ENCODE results near the gene PTBP1. TPM values are rescaled to one million over a fixed set of nuclear protein-coding genes. Genes with fewer than 3 reads are reported as not detected.
A peak's percentile ranks its signal among the peaks of the same experiment; 100 is the strongest.

The PTBP1 gene
- total RNA-seq, 1 donor from 2014 or later = 674 TPM

GRCh38 chr19:805600-806550, 8.6 kb downstream of the PTBP1 start:
- Mint-ChIP-seq H3K9me3 (no peaks in the 10 kb centered on the region), H3K27me3 (ENCODE audit: low read depth) (peaks cover 12% of the 10 kb centered on the region), H3K36me3 (ENCODE audit: low read depth) (peaks cover 25% of the 10 kb centered on the region), H3K27ac (ENCODE audit: unreplicated experiment) (no peak overlapping the region), H3K4me3 (peak overlapping the region; percentile 56), H3K4me1 (peaks cover 19% of the 10 kb centered on the region)
- TF ChIP-seq CTCF (conservative IDR thresholded peaks at IDR 0.05) = no peak
- no peak for DNase-seq (ENCODE audit: low read depth, low spot score)

GRCh38 chr19:806815-807421, 9.7 kb downstream of the PTBP1 start:
- Mint-ChIP-seq H3K27ac (ENCODE audit: unreplicated experiment) (no peak overlapping the region), H3K27me3 (ENCODE audit: low read depth) (peaks cover 17% of the 10 kb centered on the region), H3K36me3 (ENCODE audit: low read depth) (peaks cover 32% of the 10 kb centered on the region), H3K9me3 (no peaks in the 10 kb centered on the region), H3K4me1 (peaks cover 16% of the 10 kb centered on the region), H3K4me3 (peak overlapping the region; percentile 77)
- TF ChIP-seq CTCF (conservative IDR thresholded peaks at IDR 0.05) = no peak
- no peak for DNase-seq (ENCODE audit: low read depth, low spot score)

- Mint-ChIP-seq H3K9me3 (no peaks in the 10 kb centered on the region), H3K36me3 (ENCODE audit: low read depth) (peaks cover 29% of the 10 kb centered on the region), H3K27ac (ENCODE audit: unreplicated experiment) (no peak overlapping the region), H3K4me3 (peak overlapping the region; percentile 75), H3K27me3 (ENCODE audit: low read depth) (peaks cover 13% of the 10 kb centered on the region), H3K4me1 (peaks cover 7% of the 10 kb centered on the region)
- DNase-seq (ENCODE audit: low read depth, low spot score) = no peak
- no peak for TF ChIP-seq CTCF (conservative IDR thresholded peaks at IDR 0.05)
Measured at GRCh38 chr19:807627-808422, 10.6 kb downstream of the PTBP1 start.

- DNase-seq (ENCODE audit: low read depth, low spot score) = no peak
- TF ChIP-seq CTCF (conservative IDR thresholded peaks at IDR 0.05) = no peak
- H3K27me3 Mint-ChIP-seq (ENCODE audit: low read depth) = peaks cover 12% of the 10 kb centered on the region
- H3K36me3 Mint-ChIP-seq (ENCODE audit: low read depth) = peaks cover 28% of the 10 kb centered on the region
- no peak overlapping the region for H3K27ac Mint-ChIP-seq (ENCODE audit: unreplicated experiment)
- H3K9me3 Mint-ChIP-seq = no peaks in the 10 kb centered on the region
- H3K4me3 Mint-ChIP-seq = no peak overlapping the region
- peaks cover 7% of the 10 kb centered on the region for H3K4me1 Mint-ChIP-seq
Measured at GRCh38 chr19:808423-808775, 11.1 kb downstream of the PTBP1 start.

GRCh38 chr19:810077-810855, 13.0 kb downstream of the PTBP1 start:
- Mint-ChIP-seq H3K27me3 (ENCODE audit: low read depth) (peaks cover 18% of the 10 kb centered on the region), H3K36me3 (ENCODE audit: low read depth) (peaks cover 32% of the 10 kb centered on the region), H3K9me3 (no peaks in the 10 kb centered on the region), H3K4me3 (peak overlapping the region; percentile 51), H3K27ac (ENCODE audit: unreplicated experiment) (no peak overlapping the region), H3K4me1 (peaks cover 7% of the 10 kb centered on the region)
- no peak for TF ChIP-seq CTCF (conservative IDR thresholded peaks at IDR 0.05)
- DNase-seq (ENCODE audit: low read depth, low spot score) = no peak
